ENCODE data around the gene RNF8.

The RNF8 gene

DNA sequence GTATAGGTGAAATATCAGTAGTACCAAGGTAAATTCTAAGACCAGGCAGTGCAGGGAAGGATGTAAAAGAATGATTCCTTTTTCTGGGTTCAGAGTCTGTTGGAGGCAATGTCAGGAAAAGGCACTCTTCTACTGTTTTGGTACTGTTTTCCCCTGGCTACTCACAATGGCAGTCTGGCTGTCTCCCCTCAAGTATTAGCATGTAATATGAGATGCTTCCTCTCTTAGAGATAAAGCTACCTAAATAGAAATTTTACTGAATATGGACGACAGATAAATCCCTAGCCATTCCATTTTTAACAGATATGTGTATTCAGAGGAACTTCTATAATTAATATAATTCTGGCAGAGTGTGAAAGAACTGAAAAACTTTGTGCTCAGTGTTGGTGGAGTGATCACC, 3.5 kb downstream of the RNF8 start:
- no peak overlapping the region for H3K27ac ChIP-seq
- POLR2A ChIA-PET (ENCODE audit: low non-redundant PET): no interaction called here
- no peak for TF ChIP-seq CTCF (conservative IDR thresholded peaks at IDR 0.05; ENCODE audit: low read depth)
- DNase-seq (ENCODE audit: low spot score): no peak
- CTCF ChIA-PET: no interaction called here

- TF ChIP-seq CTCF (conservative IDR thresholded peaks at IDR 0.05; ENCODE audit: low read depth): no peak
- no peak overlapping the region for H3K27ac ChIP-seq
- no peak for DNase-seq (ENCODE audit: low spot score)
- CTCF ChIA-PET: no interaction called here
- POLR2A ChIA-PET (ENCODE audit: low non-redundant PET): no interaction called here
Measured at GRCh38 chr6:37357860-37358259, 4.1 kb downstream of the RNF8 start.

- ChIA-PET CTCF (no interaction called here), POLR2A (ENCODE audit: low non-redundant PET) (no interaction called here)
- DNase-seq (ENCODE audit: low spot score): no peak
- no peak overlapping the region for H3K27ac ChIP-seq
- no peak for TF ChIP-seq CTCF (conservative IDR thresholded peaks at IDR 0.05; ENCODE audit: low read depth)
Measured at GRCh38 chr6:37359039-37359438, 5.3 kb downstream of the RNF8 start.

GRCh38 chr6:37362101-37362828, 8.5 kb downstream of the RNF8 start:
- ChIA-PET POLR2A (ENCODE audit: low non-redundant PET) (interaction anchor here (0.6 kb wide), 2 partner anchors 8 to 36 kb away, joined by 3 to 4 read pairs; partner anchors contain the start of gene RNF8), CTCF (interaction anchor here (0.5 to 0.6 kb wide), 3 partner anchors 111 to 1345 kb away, joined by 3 to 8 read pairs (median 3); no protein-coding TSS in a partner anchor)
- TF ChIP-seq CTCF (conservative IDR thresholded peaks at IDR 0.05; ENCODE audit: low read depth): no peak
- DNase-seq (ENCODE audit: low spot score): no peak
- no peak overlapping the region for H3K27ac ChIP-seq

DNA sequence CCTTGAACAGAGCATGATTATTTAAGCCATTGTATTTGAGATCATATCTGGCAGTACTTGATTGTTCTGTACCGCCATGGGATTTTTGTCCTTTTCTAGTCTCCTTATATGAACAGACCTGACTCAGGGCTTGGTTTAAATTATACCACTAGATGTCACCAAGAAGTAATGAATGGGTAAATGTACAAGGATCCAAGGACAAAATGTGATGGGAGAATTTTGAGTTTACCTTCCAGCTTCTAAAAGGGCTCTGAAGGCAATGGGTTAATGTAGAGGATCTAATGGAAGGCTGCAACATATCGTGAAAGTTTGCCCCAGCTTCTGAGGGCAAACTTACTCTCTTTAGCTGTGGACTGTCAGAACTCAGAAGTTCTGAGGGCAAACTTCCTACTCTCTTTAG, 12.0 kb downstream of the RNF8 start:
- POLR2A ChIA-PET (ENCODE audit: low non-redundant PET): no interaction called here
- CTCF ChIA-PET: interaction anchor here (1.9 kb wide), 1 partner anchor 12 kb away, joined by 4 read pairs; no protein-coding TSS in a partner anchor
- H3K27ac ChIP-seq: no peak overlapping the region
- peak; percentile 27; the same call in 1 of the 2 replicates for TF ChIP-seq CTCF (conservative IDR thresholded peaks at IDR 0.05; ENCODE audit: low read depth)
- peak; percentile 4 for DNase-seq (ENCODE audit: low spot score)

DNA sequence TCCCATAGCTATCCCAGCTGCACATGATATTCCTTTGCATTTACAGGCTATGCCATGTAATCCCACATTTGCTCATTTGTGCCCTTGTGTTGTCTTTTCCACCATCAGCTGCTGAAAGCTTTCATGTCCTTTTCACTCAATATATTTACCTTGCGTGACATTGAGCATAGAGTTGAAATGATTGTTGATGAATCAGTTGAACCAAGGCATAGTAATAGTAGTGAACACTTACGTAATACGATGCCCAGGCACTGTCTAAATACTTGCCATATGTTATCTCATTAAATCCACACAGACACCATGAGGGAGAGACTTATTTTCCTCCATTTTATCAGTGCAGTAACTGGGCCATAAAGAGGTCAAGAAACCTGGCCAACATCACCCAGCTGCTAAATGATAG, 13.1 kb downstream of the RNF8 start:
- CTCF ChIA-PET: interaction anchor here (0.6 kb wide), 1 partner anchor 198 kb away, joined by 4 read pairs; no protein-coding TSS in a partner anchor
- POLR2A ChIA-PET (ENCODE audit: low non-redundant PET): no interaction called here
- H3K27ac ChIP-seq: no peak overlapping the region
- DNase-seq (ENCODE audit: low spot score): no peak
- no peak for TF ChIP-seq CTCF (conservative IDR thresholded peaks at IDR 0.05; ENCODE audit: low read depth)
